IMR-90 (cell line): ENCODE results near the gene SLC2A3. TPM values are rescaled to one million over a fixed set of nuclear protein-coding genes. Genes with fewer than 3 reads are reported as not detected.

Source experiments
- ATAC-seq: fragments of 200-7000 bp; cut with Tn5 transposase; 2 replicates; pipeline ENCODE4 v1.9.1; 2020; ENCODE audit warnings: low read depth, mild to moderate bottlenecking, moderate library complexity
- BruUV-seq: library from RNA; stranded (reverse); fragments of 400-500 nt; replicated peaks from 2 replicates; lab custom pipeline; 2021; lab: Mats Ljungman, UMichigan
- CTCF ChIA-PET: fragments of 300-600 bp; formaldehyde crosslinking; extraction: SDS; loops from one replicate; lab custom pipeline; 2021; ENCODE audit warnings: antibody characterized with exemption; lab: Yijun Ruan, JAX
- POLR2A ChIA-PET: fragments of 300-600 bp; sonication (Branson Sonifier 250); formaldehyde crosslinking; loops from one replicate; lab custom pipeline; 2022; ENCODE audit warnings: antibody characterized with exemption; ENCODE audit not compliant: unreplicated experiment; lab: Charles Lee
- DNase-seq: peaks from one replicate; pipeline ENCODE4 v3.0.0; 2013
- H2AFZ ChIP-seq: replicated peaks from 2 replicates; pipeline ENCODE3; 2013; ENCODE audit warnings: low read length, mild to moderate bottlenecking; ENCODE audit not compliant: poor library complexity
- H2AK5ac ChIP-seq: 2 replicates; pipeline ENCODE4 v1.6.1; 2013; ENCODE audit warnings: low read depth, low read length, inconsistent platforms
- H2AK9ac ChIP-seq: replicated peaks from 2 replicates; pipeline ENCODE3; 2013; ENCODE audit warnings: mild to moderate bottlenecking, low read depth, low read length, moderate library complexity; ENCODE audit not compliant: poor library complexity
- H2BK120ac ChIP-seq: 2 replicates; pipeline ENCODE4 v1.6.1; 2013; ENCODE audit warnings: low read depth, low read length, inconsistent platforms
- H2BK15ac ChIP-seq: 3 replicates; pipeline ENCODE4 v1.6.1; 2013; ENCODE audit warnings: low read depth, low read length, inconsistent platforms
- H2BK20ac ChIP-seq: 2 replicates; pipeline ENCODE4 v1.6.1; 2013; ENCODE audit warnings: low read depth, mild to moderate bottlenecking, inconsistent platforms, low read length, moderate library complexity
- H2BK5ac ChIP-seq: 2 replicates; pipeline ENCODE4 v1.6.1; 2013; ENCODE audit warnings: mild to moderate bottlenecking, low read depth, low read length, inconsistent platforms; ENCODE audit not compliant: poor library complexity, severe bottlenecking
- H3K14ac ChIP-seq: replicated peaks from 2 replicates; pipeline ENCODE4 v1.6.1; 2013; ENCODE audit warnings: low read depth, low read length, inconsistent platforms
- H3K18ac ChIP-seq: 2 replicates; pipeline ENCODE4 v1.6.1; 2013; ENCODE audit warnings: low read depth, low read length, control low read depth
- H3K23ac ChIP-seq: 2 replicates; pipeline ENCODE4 v1.6.1; 2013; ENCODE audit warnings: low read depth, low read length, inconsistent platforms
- H3K27ac ChIP-seq: 2 replicates; pipeline ENCODE4 v1.5.1; 2013; ENCODE audit warnings: mild to moderate bottlenecking, control low read depth, low read length; ENCODE audit not compliant: insufficient read depth
- H3K27me3 ChIP-seq: 2 replicates; pipeline ENCODE4 v1.6.1; 2013; ENCODE audit warnings: low read length; ENCODE audit not compliant: control insufficient read depth, insufficient read depth
- H3K36me3 ChIP-seq: 2 replicates; pipeline ENCODE4 v1.6.1; 2013; ENCODE audit warnings: low read length, mixed read lengths; ENCODE audit not compliant: control insufficient read depth, insufficient read depth
- H3K4ac ChIP-seq: 2 replicates; pipeline ENCODE4 v1.6.1; 2013; ENCODE audit warnings: low read depth, low read length, inconsistent platforms
- H3K4me1 ChIP-seq: 2 replicates; pipeline ENCODE4 v1.6.1; 2013; ENCODE audit warnings: low read length, mixed read lengths; ENCODE audit not compliant: control insufficient read depth, insufficient read depth
- H3K4me2 ChIP-seq: 2 replicates; pipeline ENCODE4 v1.6.1; 2013; ENCODE audit warnings: low read depth, mild to moderate bottlenecking, control low read depth, low read length, moderate library complexity
- H3K4me3 ChIP-seq: 2 replicates; pipeline ENCODE4 v1.5.1; 2013; ENCODE audit warnings: low read depth, mild to moderate bottlenecking, control low read depth, low read length, moderate library complexity; ENCODE audit not compliant: insufficient read depth
- H3K56ac ChIP-seq: 2 replicates; pipeline ENCODE4 v1.6.1; 2013; ENCODE audit warnings: low read length, inconsistent platforms; ENCODE audit not compliant: insufficient read depth; ENCODE audit errors: extremely low read depth
- H3K79me1 ChIP-seq, 2 experiments: 2 replicates each; pipeline ENCODE4 v1.6.1; 2013; ENCODE audit warnings: low read length in 2 of 2, inconsistent platforms in 1 of 2, low read depth in 1 of 2
- H3K9ac ChIP-seq: 2 replicates; pipeline ENCODE4 v1.6.1; 2013; ENCODE audit warnings: low read depth, low read length, control low read depth
- H3K9me1 ChIP-seq: 2 replicates; pipeline ENCODE4 v1.6.1; 2013; ENCODE audit warnings: low read length, inconsistent platforms; ENCODE audit not compliant: insufficient read depth
- H3K9me3 ChIP-seq: 2 replicates; pipeline ENCODE4 v1.6.1; 2013; ENCODE audit warnings: low read length; ENCODE audit not compliant: control insufficient read depth, insufficient read depth
- H4K20me1 ChIP-seq: 2 replicates; pipeline ENCODE4 v1.6.1; 2013; ENCODE audit warnings: low read length, inconsistent platforms; ENCODE audit not compliant: insufficient read depth
- H4K5ac ChIP-seq: 2 replicates; pipeline ENCODE4 v1.6.1; 2013; ENCODE audit warnings: mild to moderate bottlenecking, low read depth, low read length, control low read depth
- H4K8ac ChIP-seq, 2 experiments: 2 replicates each; pipeline ENCODE4 v1.6.1; 2013; ENCODE audit warnings: low read depth in 2 of 2, low read length in 2 of 2, control low read depth in 1 of 2, inconsistent platforms in 1 of 2
- H4K91ac ChIP-seq: 2 replicates; pipeline ENCODE4 v1.6.1; 2013; ENCODE audit warnings: low read depth, low read length, inconsistent platforms; ENCODE audit not compliant: insufficient read depth
- BHLHE40 ChIP-seq: fragments of 150-350 bp; IDR thresholded peaks from 2 replicates; pipeline ENCODE4 v1.6.1; 2016; ENCODE audit warnings: mild to moderate bottlenecking, low read depth, low read length
- CEBPB ChIP-seq: IDR thresholded peaks from 2 replicates; pipeline ENCODE4 v1.6.1; 2012; ENCODE audit warnings: low read depth, low read length, improper control_type of control experiment
- CHD1 ChIP-seq: IDR thresholded peaks from 2 replicates; pipeline ENCODE4 v1.6.1; 2012; ENCODE audit warnings: low read depth, low read length, improper control_type of control experiment
- FOS ChIP-seq: fragments of 150-350 bp; IDR thresholded peaks from 2 replicates; pipeline ENCODE4 v1.6.1; 2016; ENCODE audit warnings: low read depth, low read length
- MAFK ChIP-seq: IDR thresholded peaks from 2 replicates; pipeline ENCODE4 v1.6.1; 2012; ENCODE audit warnings: low read depth, low read length, improper control_type of control experiment
- MAZ ChIP-seq: IDR thresholded peaks from 2 replicates; pipeline ENCODE4 v1.6.1; 2012; ENCODE audit warnings: low read depth, mild to moderate bottlenecking, low read length, improper control_type of control experiment, moderate library complexity, borderline replicate concordance
- MXI1 ChIP-seq: IDR thresholded peaks from 2 replicates; pipeline ENCODE4 v1.6.1; 2012; ENCODE audit warnings: low read depth, mild to moderate bottlenecking, low read length, moderate library complexity, borderline replicate concordance
- RAD21 ChIP-seq: IDR thresholded peaks from 2 replicates; pipeline ENCODE4 v1.6.1; 2012; ENCODE audit warnings: low read length, improper control_type of control experiment
- RCOR1 ChIP-seq: IDR thresholded peaks from 2 replicates; pipeline ENCODE4 v1.6.1; 2012; ENCODE audit warnings: mild to moderate bottlenecking, low read length, improper control_type of control experiment; ENCODE audit not compliant: insufficient replicate concordance
- RFX5 ChIP-seq: IDR thresholded peaks from 2 replicates; pipeline ENCODE4 v1.8.0; 2012; ENCODE audit warnings: low read depth, mild to moderate bottlenecking, low read length, moderate library complexity
- SMC3 ChIP-seq: fragments of 150-350 bp; IDR thresholded peaks from 2 replicates; pipeline ENCODE4 v1.6.1; 2016; ENCODE audit warnings: low read depth, mild to moderate bottlenecking, antibody characterized with exemption, low read length, moderate library complexity
- WGBS, 2 experiments: methylation state at CpG; one replicate each; pipeline versions ENCODE4 v1.1.5 to v1.1.7; 2013; ENCODE audit warnings: missing lambda C conversion rate in 2 of 2; ENCODE audit not compliant: insufficient read length in 1 of 2; ENCODE audit errors: extremely low coverage in 2 of 2; 5-methylcytosine and 5-hydroxymethylcytosine counted together
- dilution Hi-C: fragments of 300-500 bp; cut with HindIII; formaldehyde crosslinking; loops from one replicate; pipeline ENCODE4 v1.14.3; 2018; ENCODE audit warnings: low sequenced_read_pairs; ENCODE audit not compliant: unreplicated experiment
- in situ Hi-C: fragments of 300-500 bp; cut with MboI; formaldehyde crosslinking; loops from 3 replicates; pipeline ENCODE4 v1.14.3; 2019; ENCODE audit warnings: low sequenced_read_pairs, inconsistent platforms, mixed read lengths
- intact Hi-C: fragments of 100-400 bp; cut with micrococcal nuclease; formaldehyde crosslinking; loops from 2 replicates; pipeline ENCODE4 v1.10.0; 2022
- polyA plus RNA-seq, 3 experiments: library from polyadenylated mRNA; depleted of rRNA; stranded (reverse); fragments of >200 nt; gene quantifications; 2 replicates each; pipeline ENCODE4 v1.2.3, GENCODE V29; 2012; ENCODE audit warnings: low replicate concordance in 1 of 3
- total RNA-seq: library from RNA; depleted of rRNA; stranded (reverse); fragments of >200 nt; gene quantifications from 2 replicates; pipeline ENCODE4 v1.2.3, GENCODE V29; 2012
- TF ChIP-seq, protein P1 (sequence below): fragments of 150-350 bp; IDR thresholded peaks from 2 replicates; pipeline ENCODE4 v1.6.1; 2016; ENCODE audit warnings: low read depth, mild to moderate bottlenecking, low read length, moderate library complexity, borderline replicate concordance
- TF ChIP-seq, protein P2 (sequence below): fragments of 150-350 bp; IDR thresholded peaks from 2 replicates; pipeline ENCODE4 v1.6.1; 2017; ENCODE audit warnings: mild to moderate bottlenecking, antibody characterized with exemption, low read length, low read depth
- TF ChIP-seq, protein P3 (sequence below): conservative IDR thresholded peaks from 2 replicates; pipeline ENCODE4 v1.5.1; 2012; ENCODE audit warnings: mild to moderate bottlenecking, low read depth, low read length, improper control_type of control experiment

The SLC2A3 gene
- total and polyA plus RNA-seq, 2 of the 4 experiments (the other 2 are of a cell fraction) = 46.1 to 54.8 TPM

DNA sequence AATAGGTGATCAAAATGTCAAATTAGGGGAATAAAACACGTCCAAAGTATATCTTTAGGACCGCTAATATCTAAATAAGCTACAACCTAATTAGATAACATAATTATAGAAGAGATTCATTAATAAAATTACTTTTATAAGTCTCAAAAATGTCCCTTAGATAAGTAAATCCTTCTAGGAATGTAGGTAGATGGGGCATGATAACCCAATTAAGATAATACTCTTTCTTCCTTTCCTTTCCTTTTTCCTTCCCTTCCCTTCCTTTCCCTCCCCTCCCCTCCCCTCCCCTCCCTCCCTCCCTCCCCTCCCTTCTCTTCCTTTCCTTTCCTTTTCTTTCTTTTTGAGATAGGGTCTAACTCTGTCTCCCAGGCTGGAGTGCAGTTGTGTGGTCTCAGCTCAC is 11.0 kb upstream of the SLC2A3 start:
- DNase-seq (no peak), ATAC-seq (no peak)
- dilution Hi-C loops (no loop called here), intact Hi-C loops (no loop called here), in situ Hi-C loops (no loop called here)
- no peak overlapping the region for H3K18ac ChIP-seq
- H3K27ac ChIP-seq = no peak overlapping the region
- no peak overlapping the region for H3K4me2 ChIP-seq
- H3K27me3 ChIP-seq = no peaks in the 10 kb centered on the region
- H3K4ac ChIP-seq = no peak overlapping the region
- no peak overlapping the region for H4K5ac ChIP-seq
- no peaks in the 10 kb centered on the region for H3K9me1 ChIP-seq
- H3K9me3 ChIP-seq = no peaks in the 10 kb centered on the region
- H2BK5ac ChIP-seq = no peak overlapping the region
- H3K4me1 ChIP-seq = no peaks in the 10 kb centered on the region
- no peaks in the 10 kb centered on the region for H4K20me1 ChIP-seq
- ChIA-PET CTCF (no interaction called here), POLR2A (no interaction called here)
- H2AK9ac ChIP-seq = no peak overlapping the region
- no peak overlapping the region for H2BK20ac ChIP-seq
- H2BK120ac ChIP-seq = no peak overlapping the region
- H4K91ac ChIP-seq = no peak overlapping the region
- H4K8ac ChIP-seq = no peak overlapping the region
- H2BK15ac ChIP-seq = no peak overlapping the region
- no peak overlapping the region for H3K9ac ChIP-seq
- H3K14ac ChIP-seq = no peak overlapping the region
- no peak overlapping the region for H3K4me3 ChIP-seq
- no peaks in the 10 kb centered on the region for H3K79me1 ChIP-seq
- H3K23ac ChIP-seq = no peak overlapping the region
- no peak overlapping the region for H3K56ac ChIP-seq
- TF ChIP-seq RCOR1 (no peak), BHLHE40 (no peak), CEBPB (no peak), RFX5 (no peak), MAFK (no peak), MXI1 (no peak), CHD1 (no peak), SMC3 (no peak), RAD21 (no peak), FOS (no peak), MAZ (no peak)
- TF ChIP-seq, protein P1, sequence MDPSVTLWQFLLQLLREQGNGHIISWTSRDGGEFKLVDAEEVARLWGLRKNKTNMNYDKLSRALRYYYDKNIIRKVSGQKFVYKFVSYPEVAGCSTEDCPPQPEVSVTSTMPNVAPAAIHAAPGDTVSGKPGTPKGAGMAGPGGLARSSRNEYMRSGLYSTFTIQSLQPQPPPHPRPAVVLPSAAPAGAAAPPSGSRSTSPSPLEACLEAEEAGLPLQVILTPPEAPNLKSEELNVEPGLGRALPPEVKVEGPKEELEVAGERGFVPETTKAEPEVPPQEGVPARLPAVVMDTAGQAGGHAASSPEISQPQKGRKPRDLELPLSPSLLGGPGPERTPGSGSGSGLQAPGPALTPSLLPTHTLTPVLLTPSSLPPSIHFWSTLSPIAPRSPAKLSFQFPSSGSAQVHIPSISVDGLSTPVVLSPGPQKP = no peak
- TF ChIP-seq, protein P2, sequence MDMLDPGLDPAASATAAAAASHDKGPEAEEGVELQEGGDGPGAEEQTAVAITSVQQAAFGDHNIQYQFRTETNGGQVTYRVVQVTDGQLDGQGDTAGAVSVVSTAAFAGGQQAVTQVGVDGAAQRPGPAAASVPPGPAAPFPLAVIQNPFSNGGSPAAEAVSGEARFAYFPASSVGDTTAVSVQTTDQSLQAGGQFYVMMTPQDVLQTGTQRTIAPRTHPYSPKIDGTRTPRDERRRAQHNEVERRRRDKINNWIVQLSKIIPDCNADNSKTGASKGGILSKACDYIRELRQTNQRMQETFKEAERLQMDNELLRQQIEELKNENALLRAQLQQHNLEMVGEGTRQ = no peak
- TF ChIP-seq, protein P3, sequence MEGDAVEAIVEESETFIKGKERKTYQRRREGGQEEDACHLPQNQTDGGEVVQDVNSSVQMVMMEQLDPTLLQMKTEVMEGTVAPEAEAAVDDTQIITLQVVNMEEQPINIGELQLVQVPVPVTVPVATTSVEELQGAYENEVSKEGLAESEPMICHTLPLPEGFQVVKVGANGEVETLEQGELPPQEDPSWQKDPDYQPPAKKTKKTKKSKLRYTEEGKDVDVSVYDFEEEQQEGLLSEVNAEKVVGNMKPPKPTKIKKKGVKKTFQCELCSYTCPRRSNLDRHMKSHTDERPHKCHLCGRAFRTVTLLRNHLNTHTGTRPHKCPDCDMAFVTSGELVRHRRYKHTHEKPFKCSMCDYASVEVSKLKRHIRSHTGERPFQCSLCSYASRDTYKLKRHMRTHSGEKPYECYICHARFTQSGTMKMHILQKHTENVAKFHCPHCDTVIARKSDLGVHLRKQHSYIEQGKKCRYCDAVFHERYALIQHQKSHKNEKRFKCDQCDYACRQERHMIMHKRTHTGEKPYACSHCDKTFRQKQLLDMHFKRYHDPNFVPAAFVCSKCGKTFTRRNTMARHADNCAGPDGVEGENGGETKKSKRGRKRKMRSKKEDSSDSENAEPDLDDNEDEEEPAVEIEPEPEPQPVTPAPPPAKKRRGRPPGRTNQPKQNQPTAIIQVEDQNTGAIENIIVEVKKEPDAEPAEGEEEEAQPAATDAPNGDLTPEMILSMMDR = no peak
- H2AK5ac ChIP-seq = no peak overlapping the region
- H3K36me3 ChIP-seq = no peaks in the 10 kb centered on the region
- H2AFZ ChIP-seq = no peak overlapping the region
- BruUV-seq = no TSS peak
- WGBS, 2 experiments = no CpG with 5 or more reads among the region's 2 CpGs
